Dendritic cell treated with granulocyte-macrophage colony-stimulating factor and Interleukin-4, amounts not matched to agents 40 ng/mL and 50 ng/mL, for 4 days (primary cell): ENCODE measurements around the gene DDX19B.
"Not testable (repeated sequence)": the region's sequence is repeated elsewhere in the genome, so short reads cannot be mapped to it uniquely, and the experiment has no call there.

Experiments
- H3K27ac Mint-ChIP-seq: one replicate; pipeline ENCODE4 v1.8.0; 2022; ENCODE audit warnings: mild to moderate bottlenecking, mixed read lengths
- H3K27me3 Mint-ChIP-seq: one replicate; pipeline ENCODE4 v1.8.0; 2022; ENCODE audit warnings: mild to moderate bottlenecking, mixed read lengths
- H3K36me3 Mint-ChIP-seq: one replicate; pipeline ENCODE4 v1.8.0; 2022; ENCODE audit warnings: low read depth, mixed read lengths
- H3K4me1 Mint-ChIP-seq: one replicate; pipeline ENCODE4 v1.8.0; 2022; ENCODE audit warnings: low read depth, mixed read lengths
- H3K4me3 Mint-ChIP-seq: one replicate; pipeline ENCODE4 v1.8.0; 2022; ENCODE audit warnings: mild to moderate bottlenecking, moderate library complexity, mixed read lengths
- H3K9me3 Mint-ChIP-seq: one replicate; pipeline ENCODE4 v1.8.0; 2022; ENCODE audit warnings: mixed read lengths
- intact Hi-C: fragments of 100-400 bp; cut with micrococcal nuclease; formaldehyde crosslinking; loops from one replicate; pipeline ENCODE4 v1.15.0; 2022

The DDX19B gene

DNA sequence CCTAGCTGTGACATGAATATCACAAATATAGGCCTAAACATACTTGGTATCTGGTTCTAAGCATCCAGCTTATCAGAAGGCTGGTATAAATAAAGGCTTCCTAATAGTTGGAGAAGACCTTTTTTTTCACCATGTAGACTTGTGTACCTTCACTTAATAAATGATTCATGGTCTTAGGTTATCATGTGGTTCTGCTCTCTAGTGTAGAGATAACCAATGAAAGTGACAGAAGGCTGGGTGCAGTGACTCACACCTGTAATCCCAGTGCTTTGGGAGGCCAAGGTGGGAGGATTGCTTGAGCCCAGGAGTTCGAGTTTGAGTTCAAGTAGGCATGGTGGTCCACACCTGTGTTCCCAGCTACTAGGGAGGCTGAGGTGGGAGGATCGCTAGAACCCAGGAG is 50.8 kb downstream of the DDX19B start:
- Mint-ChIP-seq H3K9me3 (no peaks in the 10 kb centered on the region), H3K27me3 (no peaks in the 10 kb centered on the region), H3K36me3 (peaks cover 42% of the 10 kb centered on the region), H3K4me1 (peaks cover 17% of the 10 kb centered on the region), H3K27ac (no peak overlapping the region), H3K4me3 (no peak overlapping the region)
- intact Hi-C loops: no loop called here

DNA sequence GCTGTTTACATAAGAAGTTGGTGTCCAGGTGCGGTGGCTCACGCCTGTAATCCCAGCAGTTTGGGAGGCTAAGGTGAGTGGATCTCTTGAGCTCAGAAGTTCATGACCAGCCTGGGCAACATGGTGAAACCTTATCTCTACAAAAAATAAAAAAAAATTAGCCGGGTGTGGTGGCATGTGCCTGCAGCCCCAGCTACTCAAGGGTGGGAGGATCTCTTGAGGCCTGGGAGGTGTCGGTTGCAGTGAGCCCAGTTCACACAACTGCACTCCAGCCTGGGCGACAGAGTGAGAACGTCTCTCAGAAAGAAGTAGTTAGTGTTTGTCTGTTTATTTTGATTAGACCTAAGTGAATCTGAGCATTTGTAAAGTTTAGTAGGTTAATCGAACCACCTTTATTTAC is 60.6 kb downstream of the DDX19B start:
- H3K4me3 Mint-ChIP-seq: no peak overlapping the region
- intact Hi-C loops: no loop called here
- H3K9me3 Mint-ChIP-seq: no peaks in the 10 kb centered on the region
- no peak overlapping the region for H3K27ac Mint-ChIP-seq
- H3K4me1 Mint-ChIP-seq: no peaks in the 10 kb centered on the region
- H3K27me3 Mint-ChIP-seq: no peaks in the 10 kb centered on the region
- H3K36me3 Mint-ChIP-seq: peaks cover 99% of the 10 kb centered on the region

DNA sequence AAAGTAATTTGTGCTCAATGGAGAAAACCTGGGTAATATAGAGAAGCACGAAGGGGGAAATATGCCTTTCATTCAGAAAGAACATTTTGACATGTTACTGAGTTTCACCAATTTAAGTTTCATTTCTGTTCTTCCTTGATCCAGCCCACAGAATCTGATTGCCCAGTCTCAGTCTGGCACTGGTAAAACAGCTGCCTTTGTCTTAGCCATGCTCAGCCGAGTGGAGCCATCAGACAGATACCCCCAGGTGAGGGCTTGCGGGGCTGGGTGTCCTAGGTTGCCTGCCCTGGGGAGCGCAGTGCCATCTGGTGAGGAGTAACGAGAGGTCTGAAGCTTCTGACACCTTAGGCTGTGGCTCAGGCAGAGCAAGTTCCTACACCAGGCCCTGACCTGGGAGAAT is 65.4 kb downstream of the DDX19B start:
- Mint-ChIP-seq H3K27ac (no peak overlapping the region), H3K4me1 (no peaks in the 10 kb centered on the region), H3K36me3 (peaks cover 100% of the 10 kb centered on the region), H3K9me3 (no peaks in the 10 kb centered on the region), H3K27me3 (no peaks in the 10 kb centered on the region), H3K4me3 (no peak overlapping the region)
- intact Hi-C loops: no loop called here

DNA sequence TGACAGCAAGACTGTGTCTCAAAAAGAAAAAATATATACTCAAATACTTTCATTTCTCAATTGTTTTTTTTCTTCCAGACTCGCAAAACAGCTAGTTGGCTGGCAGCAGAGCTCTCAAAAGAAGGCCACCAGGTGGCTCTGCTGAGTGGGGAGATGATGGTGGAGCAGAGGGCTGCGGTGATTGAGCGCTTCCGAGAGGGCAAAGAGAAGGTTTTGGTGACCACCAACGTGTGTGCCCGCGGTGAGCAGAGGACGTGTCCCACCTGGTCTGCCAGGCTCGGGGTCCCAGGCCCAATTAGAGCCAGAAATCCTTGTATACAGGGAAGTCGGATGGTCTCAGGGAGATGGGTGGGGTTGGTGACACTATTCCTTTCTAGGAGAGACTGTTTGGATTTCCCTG is 71.2 kb downstream of the DDX19B start:
- not testable (repeated sequence) for H3K4me1 Mint-ChIP-seq, H3K4me3 Mint-ChIP-seq, H3K27ac Mint-ChIP-seq, H3K9me3 Mint-ChIP-seq, H3K27me3 Mint-ChIP-seq
- H3K36me3 Mint-ChIP-seq: peaks cover 97% of the 10 kb centered on the region
- intact Hi-C loops: loop anchor here (10.0 kb wide), 1 partner anchor 285 kb away; no protein-coding TSS in a partner anchor

DNA sequence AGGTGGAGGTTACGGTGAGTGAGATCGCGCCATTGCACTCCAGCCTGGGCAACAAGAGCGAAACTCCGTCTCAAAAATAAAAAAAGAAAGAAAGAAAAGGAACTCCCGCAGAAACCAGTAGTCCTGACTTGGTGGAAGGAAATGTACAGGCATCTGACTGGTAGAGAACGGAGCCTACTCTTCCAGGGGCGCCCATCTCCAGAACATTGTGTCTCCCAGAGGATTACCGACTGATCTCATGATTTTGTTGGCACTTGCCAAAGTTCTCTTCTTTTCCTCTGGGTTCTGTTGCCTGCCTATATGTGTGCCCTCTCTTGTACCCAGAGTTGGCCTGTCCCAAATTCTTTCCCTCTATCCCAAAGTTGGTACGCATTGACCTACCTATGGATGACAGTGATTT is 71.9 kb downstream of the DDX19B start:
- intact Hi-C loops: loop anchor here (10.0 kb wide), 1 partner anchor 284 kb away; no protein-coding TSS in a partner anchor
- H3K27me3 Mint-ChIP-seq: no peaks in the 10 kb centered on the region
- H3K9me3 Mint-ChIP-seq: no peaks in the 10 kb centered on the region
- no peak overlapping the region for H3K27ac Mint-ChIP-seq
- H3K4me1 Mint-ChIP-seq: no peaks in the 10 kb centered on the region
- H3K4me3 Mint-ChIP-seq: no peak overlapping the region
- H3K36me3 Mint-ChIP-seq: peaks cover 97% of the 10 kb centered on the region

DNA sequence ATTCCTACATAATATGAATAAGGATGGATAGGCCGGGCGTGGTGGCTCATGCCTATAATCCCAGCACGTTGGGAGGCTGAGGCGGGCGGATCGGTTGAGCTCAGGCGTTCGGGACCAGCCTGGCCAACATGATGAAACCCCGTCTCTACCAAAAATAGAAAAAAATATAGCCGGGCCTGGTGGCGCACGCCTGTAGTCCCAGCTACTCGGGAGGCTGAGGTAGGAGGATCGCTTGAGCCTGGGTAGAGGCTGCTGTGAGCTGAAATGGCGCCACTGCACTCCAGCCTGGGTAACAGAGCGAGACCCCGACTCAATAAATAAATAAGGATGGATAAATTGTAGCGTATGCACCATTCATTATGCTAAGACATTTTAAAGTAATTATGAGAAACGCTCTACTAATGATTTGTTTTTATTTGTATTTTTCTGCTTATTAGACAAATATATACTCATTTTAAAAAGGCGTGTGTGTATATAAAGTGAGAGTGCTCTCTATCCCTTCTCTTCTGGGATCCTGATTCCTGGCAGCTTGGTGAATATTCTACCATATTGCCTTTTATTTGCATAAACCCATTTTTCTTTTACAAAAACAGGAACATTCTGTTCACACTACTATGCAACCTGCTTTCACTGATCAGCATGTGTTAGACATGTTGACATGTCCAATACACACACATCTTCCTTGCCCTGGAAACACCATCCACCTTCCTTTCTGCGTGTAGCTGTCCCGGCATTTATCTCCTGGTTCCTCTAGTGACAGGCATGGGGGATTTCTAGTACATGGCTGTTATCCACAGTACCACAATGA is 74.1 kb downstream of the DDX19B start:
- no peaks in the 10 kb centered on the region for H3K27me3 Mint-ChIP-seq
- H3K4me1 Mint-ChIP-seq: peaks cover 6% of the 10 kb centered on the region
- H3K4me3 Mint-ChIP-seq: no peak overlapping the region
- H3K36me3 Mint-ChIP-seq: peaks cover 92% of the 10 kb centered on the region
- intact Hi-C loops: loop anchor here (10.0 kb wide), 1 partner anchor 282 kb away; no protein-coding TSS in a partner anchor
- no peak overlapping the region for H3K27ac Mint-ChIP-seq
- H3K9me3 Mint-ChIP-seq: no peaks in the 10 kb centered on the region

DNA sequence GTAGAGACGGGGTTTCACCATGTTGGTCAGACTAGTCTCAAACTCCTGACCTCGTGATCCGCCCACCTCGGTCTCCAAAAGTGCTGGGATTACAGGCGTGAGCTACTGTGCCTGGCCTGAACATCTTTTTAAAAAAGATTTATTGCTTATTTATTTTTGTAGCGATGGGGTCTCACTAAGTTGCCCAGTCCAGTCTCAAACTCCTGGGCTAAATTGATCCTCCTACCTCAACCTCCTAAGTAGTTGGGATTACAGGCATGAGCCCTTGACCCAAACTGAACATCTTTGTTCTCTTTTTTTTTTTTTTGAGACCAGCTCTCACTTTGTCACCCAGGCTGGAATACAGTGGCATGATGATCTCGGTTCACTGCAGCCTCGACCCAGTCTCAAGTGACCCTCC is 75.2 kb downstream of the DDX19B start:
- Mint-ChIP-seq H3K9me3 (no peaks in the 10 kb centered on the region), H3K36me3 (peaks cover 87% of the 10 kb centered on the region), H3K4me3 (no peak overlapping the region), H3K27me3 (no peaks in the 10 kb centered on the region), H3K4me1 (peaks cover 9% of the 10 kb centered on the region), H3K27ac (no peak overlapping the region)
- intact Hi-C loops: loop anchor here (10.0 kb wide), 1 partner anchor 281 kb away; no protein-coding TSS in a partner anchor

DNA sequence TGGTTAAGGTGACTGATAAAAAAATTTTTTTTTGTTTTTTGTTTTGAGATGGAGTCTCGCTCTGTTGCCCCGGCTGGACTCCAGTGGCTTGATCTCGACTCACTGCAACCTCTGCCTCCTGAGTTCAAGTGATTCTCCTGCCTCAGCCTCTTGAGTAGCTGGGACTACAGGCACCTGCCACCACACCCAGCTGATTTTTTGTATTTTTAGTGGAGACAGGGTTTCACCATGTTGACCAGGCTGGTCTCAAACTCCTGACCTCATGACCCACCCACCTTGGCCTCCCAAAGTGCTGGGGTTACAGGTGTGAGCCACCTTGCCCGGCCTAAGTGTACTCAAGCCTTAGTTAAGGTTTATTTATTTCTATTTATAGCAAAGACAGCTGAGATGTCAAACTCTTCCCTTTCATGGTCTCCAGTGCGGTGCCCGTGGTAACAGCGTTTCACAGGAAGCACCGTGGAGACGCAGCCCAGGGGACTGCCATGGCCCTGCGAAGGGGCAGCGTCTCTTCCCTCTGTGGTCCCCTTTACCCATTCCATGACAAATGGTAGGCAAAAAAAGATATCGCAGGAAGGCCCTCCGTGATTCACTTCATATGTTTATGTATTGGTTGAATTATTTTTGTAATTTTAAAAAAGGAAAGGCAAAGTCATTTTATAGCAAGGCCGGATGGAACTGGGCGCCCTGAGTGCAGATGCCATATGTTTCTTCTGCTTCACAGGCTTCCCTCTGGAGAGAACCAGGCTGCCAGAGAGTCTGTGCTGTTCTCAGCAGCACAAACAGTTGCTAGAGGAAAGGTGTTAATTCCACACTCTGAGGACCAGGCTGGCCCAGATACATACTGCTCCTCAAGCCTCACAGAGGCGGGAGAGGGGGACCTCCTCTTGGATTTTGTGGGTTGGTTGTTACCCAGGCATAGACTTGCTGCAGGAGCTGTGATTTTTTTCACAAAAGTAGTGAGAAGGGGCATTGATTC is 76.9 kb downstream of the DDX19B start:
- Mint-ChIP-seq H3K4me3 (no peak overlapping the region), H3K9me3 (no peaks in the 10 kb centered on the region), H3K36me3 (peaks cover 75% of the 10 kb centered on the region), H3K27ac (no peak overlapping the region), H3K4me1 (peaks cover 21% of the 10 kb centered on the region), H3K27me3 (no peaks in the 10 kb centered on the region)
- intact Hi-C loops: loop anchor here (10.0 kb wide), 1 partner anchor 279 kb away; no protein-coding TSS in a partner anchor

DNA sequence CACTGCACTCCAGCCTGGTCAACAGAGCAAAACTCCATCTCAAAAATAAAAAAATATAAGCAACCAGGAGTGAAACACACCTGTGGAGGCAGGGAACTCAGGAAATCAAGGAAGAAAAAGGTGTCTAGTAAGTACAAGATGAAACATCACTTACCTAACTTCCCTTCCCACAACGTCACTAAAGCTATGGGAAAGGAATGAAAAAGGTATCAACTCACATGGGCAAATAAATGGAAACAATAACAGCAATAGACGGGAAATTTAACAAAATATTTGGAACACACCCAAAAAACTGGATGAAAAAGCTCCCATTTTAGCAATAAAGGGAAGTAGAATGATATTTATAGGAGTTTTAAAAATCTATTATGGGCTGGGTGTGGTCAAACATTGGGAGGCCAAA is 78.8 kb downstream of the DDX19B start:
- intact Hi-C loops: loop anchor here (10.0 kb wide), 1 partner anchor 277 kb away; no protein-coding TSS in a partner anchor

DNA sequence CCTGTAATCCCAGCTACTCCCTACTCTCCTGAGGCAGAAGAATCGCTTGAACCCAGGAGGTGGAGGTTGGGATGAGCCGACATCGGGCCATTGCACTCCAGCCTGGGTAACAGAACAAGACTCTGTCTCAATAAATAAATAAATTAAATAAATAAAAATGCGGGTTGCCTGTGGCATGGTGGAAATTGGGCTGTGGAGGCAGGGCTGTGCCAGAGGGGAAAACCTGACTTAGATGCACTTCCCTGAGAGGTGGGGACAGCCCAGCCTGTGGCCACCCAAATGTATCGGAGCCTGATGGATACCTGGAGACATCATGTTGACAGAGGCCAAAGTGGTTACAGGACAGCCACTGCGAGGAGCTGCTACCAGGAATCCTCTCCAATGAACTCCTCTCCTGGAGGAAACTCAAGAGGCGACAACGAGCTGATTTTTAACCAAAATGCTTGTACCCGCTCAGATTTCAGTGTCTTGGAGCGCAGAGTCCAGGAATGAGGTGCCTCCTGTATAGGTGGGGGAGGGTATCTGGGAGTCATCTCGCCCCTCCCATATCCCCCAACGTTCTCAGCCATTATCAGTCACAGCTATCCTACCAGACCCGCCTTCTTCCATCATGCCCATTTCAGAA is 80.0 kb downstream of the DDX19B start:
- H3K9me3 Mint-ChIP-seq: no peaks in the 10 kb centered on the region
- H3K36me3 Mint-ChIP-seq: peaks cover 72% of the 10 kb centered on the region
- H3K27ac Mint-ChIP-seq: no peak overlapping the region
- intact Hi-C loops: loop anchor here (10.0 kb wide), 1 partner anchor 276 kb away; no protein-coding TSS in a partner anchor
- H3K4me3 Mint-ChIP-seq: no peak overlapping the region
- peaks cover 32% of the 10 kb centered on the region for H3K4me1 Mint-ChIP-seq
- H3K27me3 Mint-ChIP-seq: no peaks in the 10 kb centered on the region

More for the DNA sequence above, 78.8 kb downstream of the DDX19B start:
- peaks cover 72% of the 10 kb centered on the region for H3K36me3 Mint-ChIP-seq
- no peak overlapping the region for H3K27ac Mint-ChIP-seq
- no peaks in the 10 kb centered on the region for H3K27me3 Mint-ChIP-seq
- peaks cover 32% of the 10 kb centered on the region for H3K4me1 Mint-ChIP-seq
- H3K4me3 Mint-ChIP-seq: no peak overlapping the region
- no peaks in the 10 kb centered on the region for H3K9me3 Mint-ChIP-seq

DNA sequence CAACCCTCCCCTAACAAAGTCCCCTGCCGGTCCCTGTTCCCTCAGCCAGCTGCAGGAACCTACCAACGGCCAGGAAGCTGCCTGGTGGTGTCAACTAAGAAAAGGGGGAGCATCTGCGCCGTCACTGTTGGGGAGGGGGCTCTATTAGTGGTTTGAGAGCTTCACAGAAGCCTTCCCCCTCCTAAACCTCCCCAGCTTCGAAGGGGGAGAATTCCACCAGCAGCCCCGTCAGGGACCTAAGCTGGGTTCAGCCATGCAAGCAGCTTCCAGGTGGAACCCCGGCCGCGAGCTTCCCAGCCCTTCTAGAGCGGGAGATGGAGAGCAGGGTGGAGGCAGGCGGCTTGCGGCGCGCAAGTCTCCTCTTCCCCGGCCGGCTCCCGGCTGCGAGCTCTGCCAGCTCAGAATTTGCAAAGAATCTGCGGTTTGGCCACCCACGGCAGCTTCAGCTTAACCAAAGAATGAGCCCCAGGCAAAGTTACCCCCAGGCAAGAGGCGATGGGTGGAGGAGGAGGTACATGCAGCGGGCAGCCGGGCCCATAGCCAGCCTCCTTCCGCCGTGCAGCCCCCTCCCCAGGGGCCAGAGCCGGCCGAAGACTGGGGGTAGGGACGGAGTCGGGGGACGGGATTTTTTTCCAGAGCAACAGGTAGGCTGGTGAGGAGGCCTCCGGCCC is 81.4 kb downstream of the DDX19B start:
- intact Hi-C loops: loop anchor here (1.0 kb wide), 1 partner anchor 143 kb away; the partner anchor contains the start of genes COG4 and SF3B3
- Mint-ChIP-seq H3K4me1 (peaks cover 32% of the 10 kb centered on the region), H3K9me3 (no peaks in the 10 kb centered on the region), H3K27me3 (no peaks in the 10 kb centered on the region), H3K4me3 (peak overlapping the region; percentile 94), H3K27ac (peak overlapping the region; percentile 87), H3K36me3 (peaks cover 72% of the 10 kb centered on the region)

DNA sequence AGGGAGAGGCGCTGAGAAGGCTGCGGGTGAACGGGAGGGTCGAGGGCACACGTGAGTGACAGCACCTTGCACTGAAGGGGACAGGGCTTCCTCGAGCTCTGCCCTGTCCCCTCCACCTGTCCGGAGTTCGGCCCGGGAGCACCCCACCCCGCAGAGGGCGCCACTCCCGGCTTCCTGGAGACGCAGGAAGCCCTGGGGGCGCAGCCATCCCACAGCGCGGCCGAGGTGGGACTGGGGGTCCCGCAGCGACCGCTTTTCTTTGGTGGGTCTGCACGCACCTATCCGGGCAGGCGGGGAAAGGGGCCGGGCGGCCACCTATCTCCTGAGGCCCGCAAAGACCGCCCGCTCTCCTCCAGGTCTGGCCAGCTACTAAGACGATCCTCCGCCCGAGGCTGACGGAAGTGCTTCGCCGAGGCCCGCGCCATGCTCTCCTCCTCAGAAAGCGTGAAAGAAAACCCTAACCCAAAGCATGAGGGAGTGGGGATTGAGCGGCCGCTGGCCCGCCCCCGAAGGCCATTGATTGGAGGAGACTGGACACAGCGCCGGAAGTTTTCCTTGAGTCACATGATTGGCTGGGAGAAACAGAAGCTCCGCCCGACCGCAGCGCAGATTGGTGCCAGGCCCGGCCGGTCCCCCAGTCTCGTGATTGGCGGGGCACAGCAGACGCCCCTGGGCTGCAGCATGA is 82.1 kb downstream of the DDX19B start:
- Mint-ChIP-seq H3K4me3 (peak overlapping the region; percentile 94), H3K27ac (peak overlapping the region; percentile 87), H3K36me3 (peaks cover 72% of the 10 kb centered on the region), H3K9me3 (no peaks in the 10 kb centered on the region), H3K4me1 (peaks cover 32% of the 10 kb centered on the region), H3K27me3 (no peaks in the 10 kb centered on the region)
- intact Hi-C loops: loop anchor here (1.0 kb wide), 2 partner anchors 73 to 142 kb away; partner anchors contain the start of genes COG4, FCSK and SF3B3
